NT2/D1 (cell line): ENCODE data around the gene PTPN14.

Experiments used
- SUZ12 ChIP-seq: IDR thresholded peaks from 2 replicates; pipeline ENCODE4 v1.6.1; 2011; ENCODE audit not compliant: insufficient read length, insufficient read depth; ENCODE audit errors: extremely low read depth
- YY1 ChIP-seq: IDR thresholded peaks from 2 replicates; pipeline ENCODE4 v1.6.1; 2011; ENCODE audit not compliant: insufficient read length, insufficient read depth
- ZNF274 ChIP-seq: IDR thresholded peaks from 2 replicates; pipeline ENCODE4 v1.6.1; 2011; ENCODE audit warnings: mild to moderate bottlenecking, low read depth, low read length

GRCh38 chr1:214404154-214404553, 147.2 kb downstream of the PTPN14 start:
- TF ChIP-seq SUZ12 (no peak), ZNF274 (no peak), YY1 (no peak)
